Stimulated activated naive CD8-positive, alpha-beta T cell treated with anti-CD3 and anti-CD28 coated beads, Interleukin-15, Interleukin-2, amounts not matched to agents 100 ng/mL and 50 ng/mL, for 24 hours (primary cell): Measurements from ENCODE around the gene MIB1.
A peak's percentile ranks its signal among the peaks of the same experiment; 100 is the strongest.
"Not testable (repeated sequence)": the region's sequence is repeated elsewhere in the genome, so short reads cannot be mapped to it uniquely, and the experiment has no call there.

ENCODE experiments used
- H3K27ac Mint-ChIP-seq: one replicate; pipeline ENCODE4 v1.8.0; 2021; ENCODE audit warnings: mild to moderate bottlenecking, mixed read lengths
- H3K27me3 Mint-ChIP-seq: one replicate; pipeline ENCODE4 v1.8.0; 2021; ENCODE audit warnings: mixed read lengths
- H3K36me3 Mint-ChIP-seq: one replicate; pipeline ENCODE4 v1.8.0; 2021; ENCODE audit warnings: low read depth, mixed read lengths
- H3K4me1 Mint-ChIP-seq: one replicate; pipeline ENCODE4 v1.8.0; 2021; ENCODE audit warnings: low read depth, mixed read lengths
- H3K4me3 Mint-ChIP-seq: one replicate; pipeline ENCODE4 v1.8.0; 2021; ENCODE audit warnings: mild to moderate bottlenecking, mixed read lengths
- H3K9me3 Mint-ChIP-seq: one replicate; pipeline ENCODE4 v1.8.0; 2021; ENCODE audit warnings: mixed read lengths

MIB1 gene

GRCh38 chr18:21740538-21741311, at the start of gene MIB1:
TSS of gene MIB1 (plus strand) at chr18:21740792. CDS start at chr18:21741584, 792 bp downstream.
- H3K36me3 Mint-ChIP-seq: peaks cover 7% of the 10 kb centered on the region
- peaks cover 34% of the 10 kb centered on the region for H3K4me1 Mint-ChIP-seq
- H3K4me3 Mint-ChIP-seq: peak within 1 kb of the TSS; percentile 94
- H3K9me3 Mint-ChIP-seq: no peaks in the 10 kb centered on the region
- no peaks in the 10 kb centered on the region for H3K27me3 Mint-ChIP-seq
- peak within 1 kb of the TSS; percentile 97 for H3K27ac Mint-ChIP-seq

GRCh38 chr18:21693322-21693721, 47.3 kb upstream of the MIB1 start:
- Mint-ChIP-seq H3K4me1 (peaks cover 3% of the 10 kb centered on the region), H3K27ac (no peak overlapping the region), H3K27me3 (no peaks in the 10 kb centered on the region), H3K9me3 (peaks cover 8% of the 10 kb centered on the region), H3K36me3 (peaks cover 59% of the 10 kb centered on the region), H3K4me3 (no peak overlapping the region)

GRCh38 chr18:21700528-21701075, 40.0 kb upstream of the MIB1 start:
- Mint-ChIP-seq H3K4me3 (no peak overlapping the region), H3K36me3 (peaks cover 28% of the 10 kb centered on the region), H3K27me3 (no peaks in the 10 kb centered on the region), H3K27ac (no peak overlapping the region), H3K9me3 (no peaks in the 10 kb centered on the region), H3K4me1 (peaks cover 17% of the 10 kb centered on the region)

- Mint-ChIP-seq H3K36me3 (peaks cover 25% of the 10 kb centered on the region), H3K27ac (no peak overlapping the region), H3K4me1 (peaks cover 17% of the 10 kb centered on the region), H3K4me3 (no peak overlapping the region), H3K9me3 (no peaks in the 10 kb centered on the region), H3K27me3 (no peaks in the 10 kb centered on the region)
Measured at GRCh38 chr18:21701621-21702020, 39.0 kb upstream of the MIB1 start.

- Mint-ChIP-seq H3K4me3 (peak overlapping the region; percentile 91), H3K36me3 (peaks cover 25% of the 10 kb centered on the region), H3K27me3 (no peaks in the 10 kb centered on the region), H3K4me1 (peaks cover 17% of the 10 kb centered on the region), H3K27ac (peak overlapping the region; percentile 31), H3K9me3 (no peaks in the 10 kb centered on the region)
Measured at GRCh38 chr18:21702602-21703001, 38.0 kb upstream of the MIB1 start.

GRCh38 chr18:21703241-21703820, 37.3 kb upstream of the MIB1 start:
- Mint-ChIP-seq H3K4me3 (peak overlapping the region; percentile 91), H3K27me3 (no peaks in the 10 kb centered on the region), H3K4me1 (peaks cover 17% of the 10 kb centered on the region), H3K9me3 (no peaks in the 10 kb centered on the region), H3K27ac (peak overlapping the region; percentile 83), H3K36me3 (peaks cover 21% of the 10 kb centered on the region)

GRCh38 chr18:21704603-21705364, 35.8 kb upstream of the MIB1 start, which contains the start of gene ABHD3:
TSS of gene ABHD3 (minus strand) at chr18:21704774. CDS start at chr18:21704665, 109 bp downstream.
- Mint-ChIP-seq H3K36me3 (peaks cover 14% of the 10 kb centered on the region), H3K4me3 (peak within 1 kb of the TSS; percentile 91), H3K27me3 (no peaks in the 10 kb centered on the region), H3K4me1 (peaks cover 17% of the 10 kb centered on the region), H3K9me3 (no peaks in the 10 kb centered on the region), H3K27ac (peak within 1 kb of the TSS; percentile 83)

- Mint-ChIP-seq H3K27ac (no peak overlapping the region), H3K36me3 (peaks cover 8% of the 10 kb centered on the region), H3K4me1 (peaks cover 17% of the 10 kb centered on the region), H3K4me3 (no peak overlapping the region), H3K27me3 (no peaks in the 10 kb centered on the region), H3K9me3 (no peaks in the 10 kb centered on the region)
Measured at GRCh38 chr18:21706386-21706865, 34.2 kb upstream of the MIB1 start.

GRCh38 chr18:21707130-21707529, 33.5 kb upstream of the MIB1 start:
- not testable (repeated sequence) for H3K9me3 Mint-ChIP-seq, H3K27me3 Mint-ChIP-seq, H3K4me3 Mint-ChIP-seq, H3K36me3 Mint-ChIP-seq, H3K27ac Mint-ChIP-seq
- H3K4me1 Mint-ChIP-seq: peaks cover 17% of the 10 kb centered on the region

GRCh38 chr18:21714474-21714873, 26.1 kb upstream of the MIB1 start:
- peaks cover 11% of the 10 kb centered on the region for H3K9me3 Mint-ChIP-seq
- H3K4me1 Mint-ChIP-seq: no peaks in the 10 kb centered on the region
- no peaks in the 10 kb centered on the region for H3K36me3 Mint-ChIP-seq
- H3K27ac Mint-ChIP-seq: no peak overlapping the region
- no peak overlapping the region for H3K4me3 Mint-ChIP-seq
- peaks cover 8% of the 10 kb centered on the region for H3K27me3 Mint-ChIP-seq

- Mint-ChIP-seq H3K27me3 (peaks cover 2% of the 10 kb centered on the region), H3K4me3 (no peak overlapping the region), H3K4me1 (no peaks in the 10 kb centered on the region), H3K27ac (no peak overlapping the region), H3K9me3 (peaks cover 3% of the 10 kb centered on the region), H3K36me3 (no peaks in the 10 kb centered on the region)
Measured at GRCh38 chr18:21722687-21723086, 17.9 kb upstream of the MIB1 start.

- no peaks in the 10 kb centered on the region for H3K9me3 Mint-ChIP-seq
- H3K4me1 Mint-ChIP-seq: no peaks in the 10 kb centered on the region
- H3K27me3 Mint-ChIP-seq: no peaks in the 10 kb centered on the region
Measured at GRCh38 chr18:21725201-21725600, 15.4 kb upstream of the MIB1 start.

GRCh38 chr18:21727702-21728101, 12.9 kb upstream of the MIB1 start:
- H3K4me1 Mint-ChIP-seq: no peaks in the 10 kb centered on the region
- no peaks in the 10 kb centered on the region for H3K36me3 Mint-ChIP-seq

More at GRCh38 chr18:21725201-21725600, 15.4 kb upstream of the MIB1 start:
- H3K4me3 Mint-ChIP-seq: no peak overlapping the region
- H3K36me3 Mint-ChIP-seq: no peaks in the 10 kb centered on the region
- H3K27ac Mint-ChIP-seq: no peak overlapping the region

GRCh38 chr18:21733011-21733410, 7.6 kb upstream of the MIB1 start:
- Mint-ChIP-seq H3K4me3 (no peak overlapping the region), H3K27ac (no peak overlapping the region), H3K9me3 (no peaks in the 10 kb centered on the region), H3K4me1 (no peaks in the 10 kb centered on the region), H3K36me3 (no peaks in the 10 kb centered on the region), H3K27me3 (no peaks in the 10 kb centered on the region)

More at GRCh38 chr18:21727702-21728101, 12.9 kb upstream of the MIB1 start:
- no peaks in the 10 kb centered on the region for H3K27me3 Mint-ChIP-seq
- no peak overlapping the region for H3K4me3 Mint-ChIP-seq
- H3K27ac Mint-ChIP-seq: no peak overlapping the region
- H3K9me3 Mint-ChIP-seq: no peaks in the 10 kb centered on the region
